Keratinocyte (primary cell): ENCODE data around the gene ACD.

Source experiments
- CTCF ChIP-seq, 3 experiments: IDR thresholded peaks in 1 of 3; conservative IDR thresholded peaks in 1 of 3; optimal IDR thresholded peaks in 1 of 3; 2 replicates in 2 of 3; 3 replicates in 1 of 3; pipeline versions ENCODE3 to v1.5.1; 2011; ENCODE audit warnings: low read length in 3 of 3, mild to moderate bottlenecking in 3 of 3, moderate library complexity in 2 of 3, control low read depth in 1 of 3, inconsistent platforms in 1 of 3; ENCODE audit not compliant: insufficient read depth in 2 of 3; ENCODE audit errors: extremely low read depth in 1 of 3
- EZH2 ChIP-seq: IDR thresholded peaks from one replicate; pipeline ENCODE4 v1.6.1; 2012; ENCODE audit warnings: inconsistent platforms, mild to moderate bottlenecking, low read length, moderate library complexity

- TF ChIP-seq CTCF (optimal IDR thresholded peaks at IDR 0.05 in 1 of 3, IDR thresholded peaks at IDR 0.05 in 1 of 3, conservative IDR thresholded peaks at IDR 0.05 in 1 of 3; ENCODE audit: extremely low read depth in 1 of 3, insufficient read depth in 2 of 3, low read length in 3 of 3) (no peak), EZH2 (peak; percentile 63)
Observed at GRCh38 chr16:67653789-67654402, 6.2 kb downstream of the ACD start.
